Glomerular visceral epithelial cell (primary cell): Measurements from ENCODE around the gene SPTSSB.

Experiments used
- DNase-seq: peaks from one replicate; pipeline ENCODE4 v3.0.0-alpha.2; 2016; ENCODE audit errors: extremely low spot score

SPTSSB gene

DNA sequence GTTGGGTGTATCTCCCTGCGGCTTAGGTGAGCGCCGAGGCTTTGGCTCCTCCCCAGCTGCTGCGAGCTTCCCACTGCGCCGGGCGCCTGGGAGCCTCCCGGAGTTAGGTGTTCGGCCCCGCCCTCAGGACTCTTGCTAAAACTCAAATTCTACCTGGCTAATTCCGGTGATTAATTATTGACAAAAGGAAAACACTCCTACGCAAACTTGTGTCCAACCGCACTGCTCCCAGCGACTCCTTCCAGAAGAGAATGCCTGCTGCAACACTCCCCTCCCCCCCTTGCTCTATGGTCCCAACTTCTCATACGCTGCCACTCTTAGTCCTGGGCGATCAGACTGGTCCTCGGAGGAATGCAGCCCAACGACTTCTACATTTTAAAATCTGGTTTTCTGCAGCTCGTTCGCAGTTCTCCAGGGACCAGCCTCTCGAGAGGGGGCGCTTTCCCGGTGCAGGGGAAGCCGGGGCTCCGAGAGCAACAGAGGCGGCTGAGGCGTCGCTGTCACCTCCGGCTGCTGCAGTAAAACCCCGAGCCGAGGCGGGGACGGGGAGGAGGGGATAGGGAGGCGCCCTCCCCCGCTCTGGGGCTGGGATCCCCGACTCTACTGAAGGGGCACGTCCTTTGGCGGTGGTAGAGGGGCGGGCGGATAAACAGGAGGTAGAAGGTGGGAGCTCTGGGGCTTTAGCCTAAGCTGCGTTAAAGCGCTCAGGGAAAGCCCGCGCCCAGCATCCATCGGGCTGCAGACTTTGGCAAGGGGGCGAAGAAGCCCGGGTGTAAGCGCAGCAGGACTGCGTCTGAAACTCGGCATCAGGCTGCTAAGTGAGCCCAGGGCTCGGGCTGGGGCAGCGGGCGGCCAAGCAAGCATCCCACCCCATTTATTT is at the start of gene SPTSSB:
TSS of gene SPTSSB (minus strand) at position 77 of the 880 bp plus-strand sequence. CDS start 25,194 bp downstream, outside the sequence.
- peak; percentile 12 for DNase-seq

DNA sequence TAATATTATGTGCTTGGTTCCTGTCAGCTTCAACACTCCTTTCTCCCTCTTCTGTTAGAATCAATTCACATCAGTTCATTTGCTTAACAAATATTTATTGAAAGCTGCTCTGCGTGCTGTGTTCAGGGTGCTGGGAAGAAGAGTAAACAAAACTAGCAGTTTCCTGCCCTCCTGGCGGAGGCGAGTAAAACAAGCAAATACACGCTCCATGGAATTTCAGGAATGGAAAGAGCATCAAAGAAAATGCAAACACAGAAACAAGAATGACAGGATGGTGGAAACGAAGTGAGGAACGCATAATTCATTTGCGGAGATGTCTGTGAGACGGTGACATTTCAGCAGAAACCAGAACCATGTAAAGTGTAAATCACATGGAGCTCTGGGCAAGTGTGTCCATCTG is 49.4 kb upstream of the SPTSSB start:
- no peak for DNase-seq

- no peak for DNase-seq
Measured at GRCh38 chr3:161419555-161420333, 48.4 kb upstream of the SPTSSB start.

GRCh38 chr3:161415506-161416231 is 44.4 kb upstream of the SPTSSB start:
- DNase-seq = peak; percentile 40

- no peak for DNase-seq
Measured at GRCh38 chr3:161414907-161415306, 43.6 kb upstream of the SPTSSB start.

DNA sequence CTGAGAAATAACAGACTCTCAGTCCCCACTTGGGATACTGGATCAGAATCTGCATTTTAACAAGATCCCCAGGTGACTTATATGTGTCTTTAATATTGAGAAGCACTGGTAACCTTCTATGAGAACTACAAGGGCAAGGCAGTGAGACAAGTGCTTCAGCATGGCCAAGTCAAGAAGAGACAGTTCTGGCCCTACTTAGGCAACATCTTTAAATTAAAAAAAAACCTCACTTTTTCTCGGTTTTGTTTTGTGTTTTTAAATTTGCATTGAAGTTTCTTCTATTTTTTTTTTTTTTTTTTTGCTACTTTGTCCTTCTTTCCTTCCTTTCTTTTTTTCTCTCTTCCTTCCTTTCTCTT is 42.5 kb upstream of the SPTSSB start:
- DNase-seq = no peak

GRCh38 chr3:161413127-161413854 is 42.0 kb upstream of the SPTSSB start:
- no peak for DNase-seq

DNA sequence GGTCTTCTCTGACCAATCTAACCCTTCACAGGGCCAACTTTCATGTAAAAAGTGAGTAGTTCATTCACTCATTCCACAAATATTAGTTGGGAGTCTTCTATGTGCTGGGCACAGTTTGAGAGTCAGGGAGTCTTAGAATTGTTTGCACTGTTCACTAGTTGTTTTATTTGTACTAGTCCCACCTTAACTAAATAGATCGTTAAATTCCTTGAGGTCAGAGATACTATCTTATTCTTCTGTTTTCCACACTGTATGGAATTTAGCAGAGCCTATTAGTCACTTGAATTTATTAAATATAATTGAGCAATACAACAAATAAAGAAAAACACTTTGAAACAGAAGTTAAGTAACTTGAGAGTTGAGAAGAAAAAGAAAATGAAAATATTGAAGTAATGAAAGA is 40.8 kb upstream of the SPTSSB start:
- DNase-seq = no peak

DNA sequence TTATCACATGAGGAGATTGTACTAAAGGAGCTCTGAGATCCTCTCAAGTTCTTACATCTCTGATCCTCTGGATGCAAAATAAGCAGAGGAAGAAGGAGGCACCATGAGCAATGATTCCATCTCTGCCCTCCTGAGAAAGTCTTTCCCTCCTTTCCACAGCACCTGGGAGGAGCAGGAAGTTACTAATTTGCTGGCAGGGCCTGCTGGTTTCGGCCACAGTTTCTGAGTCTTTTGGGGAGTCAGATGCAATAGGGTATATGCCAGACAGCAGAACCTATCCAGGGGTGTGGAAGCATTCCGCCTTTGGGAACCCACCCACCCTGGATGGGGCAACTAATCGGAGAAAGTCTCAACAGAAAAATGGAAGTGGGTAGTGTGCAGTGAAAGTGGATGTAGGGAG is 38.5 kb upstream of the SPTSSB start:
- DNase-seq = no peak

GRCh38 chr3:161409069-161409468 is 37.8 kb upstream of the SPTSSB start:
- DNase-seq = peak; percentile 37

DNA sequence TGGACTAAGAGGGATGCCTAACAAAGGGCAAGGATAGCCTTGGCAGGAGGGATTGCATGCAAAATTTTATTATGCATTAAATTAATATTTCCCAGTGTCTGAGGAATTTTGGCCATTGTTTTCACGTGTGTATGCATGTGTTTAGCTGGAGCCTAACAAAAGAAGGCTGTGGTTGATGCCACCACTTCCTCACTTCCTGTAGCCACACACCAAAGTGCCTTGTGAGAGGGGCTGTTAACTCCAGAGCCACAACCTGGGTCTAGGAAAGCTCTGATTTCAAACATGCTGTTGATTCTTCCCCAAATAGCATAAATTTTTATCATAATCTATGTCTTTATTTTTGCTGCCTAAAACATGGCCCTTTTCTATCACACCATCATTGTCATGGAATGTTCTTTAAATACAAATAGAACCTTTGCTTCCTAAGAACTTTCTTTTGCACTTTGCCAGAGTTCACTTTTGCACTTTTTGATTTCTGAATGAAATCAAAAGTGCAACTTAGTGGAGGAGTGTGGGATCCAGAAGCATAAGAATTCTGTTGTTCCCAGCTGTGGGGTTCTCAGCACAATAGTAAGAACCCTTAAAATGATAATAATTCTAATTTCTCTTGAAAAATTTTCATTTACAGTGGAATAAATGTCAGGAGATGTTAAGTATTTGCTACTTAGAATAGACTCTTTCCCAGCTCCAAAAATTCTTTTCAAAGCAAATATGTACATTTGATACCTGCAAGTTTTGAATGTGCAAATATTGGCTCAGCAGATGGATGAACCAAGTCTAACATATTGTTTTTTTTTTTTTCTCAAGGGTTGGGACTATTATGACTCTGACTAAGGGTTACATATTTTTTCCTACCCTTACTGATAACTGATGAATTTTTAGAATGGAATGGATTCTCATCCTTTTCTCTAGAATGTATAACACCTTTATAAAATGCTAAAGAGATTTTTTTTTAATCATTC is 35.6 kb upstream of the SPTSSB start:
- DNase-seq = no peak

- DNase-seq = no peak
Measured at GRCh38 chr3:161405836-161406235, 34.5 kb upstream of the SPTSSB start.

- DNase-seq = no peak
Measured at GRCh38 chr3:161405087-161405486, 33.8 kb upstream of the SPTSSB start.

DNA sequence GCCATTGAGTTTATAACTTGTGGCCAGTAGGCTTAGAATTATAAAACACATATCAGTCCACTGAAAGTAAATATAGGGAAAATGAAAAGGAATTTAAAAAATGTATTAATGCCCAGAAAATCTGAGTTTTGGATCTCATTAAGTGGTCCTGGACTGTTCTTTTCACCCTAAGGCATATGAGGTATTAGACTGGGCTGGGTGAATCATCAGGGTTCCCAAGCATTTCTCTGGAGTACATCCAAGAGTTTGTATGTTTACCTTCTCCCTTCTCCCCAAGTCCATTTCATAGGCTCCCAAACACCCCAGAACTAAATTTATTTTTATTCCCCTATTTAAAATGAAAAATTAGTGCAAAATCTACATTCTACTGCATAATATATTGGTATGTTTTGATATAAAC is 31.9 kb upstream of the SPTSSB start:
- DNase-seq = no peak

GRCh38 chr3:161401389-161401788 is 30.1 kb upstream of the SPTSSB start:
- no peak for DNase-seq

- DNase-seq = no peak
Measured at GRCh38 chr3:161400650-161401049, 29.3 kb upstream of the SPTSSB start.

DNA sequence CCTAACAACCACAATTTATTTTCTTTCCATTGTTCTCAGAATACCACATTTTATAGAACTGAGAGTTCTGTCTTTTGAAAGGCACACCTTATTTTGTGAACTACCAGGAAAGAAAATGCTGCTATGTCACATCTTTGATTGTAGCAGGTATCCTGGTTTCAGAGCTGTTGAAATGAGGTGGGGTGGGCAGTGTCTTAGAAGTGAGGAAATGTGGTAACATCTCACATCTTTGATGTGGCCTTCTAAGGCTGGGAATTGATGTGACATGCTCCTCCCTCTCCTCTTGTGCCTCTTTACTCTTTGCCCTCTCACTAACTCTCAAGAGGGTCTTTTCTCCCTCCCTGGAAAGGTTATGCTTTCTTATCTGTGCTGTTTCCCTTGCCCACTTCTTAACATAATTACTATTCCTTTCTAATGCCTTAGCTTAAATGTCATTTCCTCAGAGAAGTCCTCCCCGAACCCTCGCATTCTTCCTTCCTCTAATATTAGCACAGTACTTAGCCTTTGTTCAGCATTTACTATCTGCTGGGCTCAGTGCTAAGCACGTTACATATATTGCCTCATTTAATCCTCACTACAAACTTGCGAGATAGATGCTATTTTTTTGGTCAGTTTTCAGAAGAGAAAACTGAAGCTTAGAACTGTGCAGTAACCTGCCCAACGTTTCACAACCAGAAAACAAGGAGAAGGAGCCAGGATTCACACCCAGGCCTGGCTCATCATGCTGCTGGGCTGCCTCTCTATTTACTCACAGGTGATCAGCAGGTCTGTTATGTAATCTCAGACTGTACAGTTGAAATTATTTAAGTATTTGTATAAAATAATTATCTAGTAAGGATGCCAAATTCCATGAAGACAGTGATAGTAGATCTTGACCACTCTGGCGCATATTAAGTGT is 24.0 kb upstream of the SPTSSB start:
- DNase-seq = no peak

DNA sequence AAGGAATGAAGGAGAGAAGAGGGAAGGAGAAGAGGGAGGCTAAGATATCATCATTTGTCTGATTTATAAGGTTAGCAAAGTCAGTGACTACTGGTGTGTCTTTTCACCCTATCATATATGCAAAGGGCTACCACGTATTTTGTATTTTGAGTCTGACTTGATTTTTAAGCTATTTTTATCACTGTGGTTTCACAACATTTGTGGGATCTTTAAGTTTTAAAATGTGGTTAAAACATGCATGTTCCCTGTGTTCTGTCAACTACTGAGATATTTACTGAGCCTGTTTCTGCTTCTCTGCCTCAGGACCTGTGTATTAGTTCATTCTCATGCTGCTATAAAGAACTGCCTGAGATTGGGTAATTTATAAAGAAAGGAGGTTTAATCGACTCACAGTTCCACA is 22.5 kb upstream of the SPTSSB start:
- DNase-seq = no peak

DNA sequence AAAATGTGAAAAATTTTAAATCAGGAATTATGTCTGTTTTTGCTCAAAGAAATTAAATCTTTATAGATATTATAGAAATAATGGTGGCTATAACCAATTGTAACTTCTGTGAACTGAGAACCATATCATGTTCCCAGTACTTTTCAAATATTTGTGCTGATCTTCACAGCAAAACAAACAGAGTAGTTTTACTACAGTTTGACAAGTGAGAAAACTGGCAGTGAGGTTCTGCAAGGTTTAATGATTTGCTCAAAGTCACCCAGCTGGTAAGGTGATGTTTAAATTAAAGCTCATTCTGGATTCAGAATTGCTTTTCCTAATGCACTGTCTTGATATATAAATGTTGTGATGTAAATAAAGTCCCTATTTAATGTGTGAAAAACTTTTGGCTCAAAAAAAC is 22.0 kb upstream of the SPTSSB start:
- no peak for DNase-seq
